Panc1 (cell line): ENCODE results near the gene GATC. TPM values are rescaled to one million over a fixed set of nuclear protein-coding genes. Genes with fewer than 3 reads are reported as not detected.

Experiments
- ATAC-seq: fragments of 200-7000 bp; cut with Tn5 transposase; 2 replicates; pipeline ENCODE4 v1.9.1; 2020; ENCODE audit warnings: mild to moderate bottlenecking, moderate library complexity
- BruUV-seq: library from RNA; stranded (reverse); fragments of 400-500 nt; replicated peaks from 2 replicates; lab custom pipeline; 2021; lab: Mats Ljungman, UMichigan
- CTCF ChIA-PET: fragments of 300-600 bp; sonication (Branson Sonifier 250); formaldehyde crosslinking; loops from one replicate; lab custom pipeline; 2022; ENCODE audit warnings: antibody characterized with exemption; lab: Charles Lee
- POLR2A ChIA-PET: fragments of 300-600 bp; sonication (Branson Sonifier 250); formaldehyde crosslinking; loops from one replicate; lab custom pipeline; 2022; ENCODE audit warnings: antibody characterized with exemption; lab: Charles Lee
- DNase-seq: peaks from one replicate; pipeline ENCODE4 v3.0.0-alpha.2; 2010; ENCODE audit warnings: low read depth, low spot score
- H3K27ac ChIP-seq: 2 replicates; pipeline ENCODE4 v1.5.1; 2011; ENCODE audit warnings: mild to moderate bottlenecking, low read length, inconsistent platforms
- H3K27me3 ChIP-seq: fragments of 200-500 bp; sonication (Bioruptor generic); 2 replicates; pipeline ENCODE4 v1.6.0; 2014; ENCODE audit warnings: low read length, inconsistent platforms; ENCODE audit not compliant: control insufficient read depth, insufficient read depth
- H3K36me3 ChIP-seq: fragments of 200-500 bp; sonication (Bioruptor generic); 2 replicates; pipeline ENCODE4 v1.5.1; 2014; ENCODE audit warnings: inconsistent platforms, mild to moderate bottlenecking, low read length, moderate library complexity; ENCODE audit not compliant: control insufficient read depth, insufficient read depth
- H3K4me1 ChIP-seq: 2 replicates; pipeline ENCODE4 v1.5.1; 2011; ENCODE audit warnings: inconsistent platforms, mild to moderate bottlenecking, low read length, moderate library complexity; ENCODE audit not compliant: control insufficient read depth, insufficient read depth
- H3K4me3 ChIP-seq, 2 experiments: 2 replicates each; pipeline ENCODE4 v1.5.1; 2011 to 2012; ENCODE audit warnings: low read depth in 2 of 2, low read length in 2 of 2, mild to moderate bottlenecking in 2 of 2, inconsistent platforms in 1 of 2, moderate library complexity in 1 of 2
- H3K9me3 ChIP-seq: fragments of 200-500 bp; sonication (Bioruptor generic); 2 replicates; pipeline ENCODE4 v1.5.1; 2014; ENCODE audit warnings: low read depth, mild to moderate bottlenecking, inconsistent platforms, low read length, moderate library complexity; ENCODE audit not compliant: control insufficient read depth, insufficient read depth
- POLR2AphosphoS5 ChIP-seq: IDR thresholded peaks from 2 replicates; pipeline ENCODE4 v1.6.1; 2012; ENCODE audit warnings: mild to moderate bottlenecking, low read depth, low read length, moderate library complexity
- SIN3A ChIP-seq: IDR thresholded peaks from 2 replicates; pipeline ENCODE4 v1.6.1; 2012; ENCODE audit warnings: low read depth, mild to moderate bottlenecking, low read length, moderate library complexity, borderline replicate concordance; ENCODE audit not compliant: insufficient read depth
- TCF7L2 ChIP-seq: IDR thresholded peaks from 2 replicates; pipeline ENCODE4 v1.6.1; 2011; ENCODE audit warnings: mild to moderate bottlenecking, low read depth, low read length, inconsistent platforms
- in situ Hi-C: cut with HindIII; loops from 2 replicates; pipeline ENCODE4 v1.10.0; 2016; ENCODE audit warnings: low sequenced_read_pairs, low pct_unique_long_range_greater_than_20kb
- intact Hi-C: fragments of 100-400 bp; cut with micrococcal nuclease; formaldehyde crosslinking; loops from one replicate; pipeline ENCODE4 v1.10.0; 2022; ENCODE audit not compliant: unreplicated experiment
- total RNA-seq: library from RNA; stranded (reverse); gene quantifications from one replicate; pipeline ENCODE4 v1.2.1, GENCODE V29; 2021; ENCODE audit not compliant: unreplicated experiment
- TF ChIP-seq, protein P1 (sequence below), 2 experiments: IDR thresholded peaks; 2 replicates each; pipeline ENCODE4 v1.6.1; 2011 to 2012; ENCODE audit warnings: low read depth in 2 of 2, control low read depth in 1 of 2, low read length in 1 of 2, mild to moderate bottlenecking in 1 of 2, moderate library complexity in 1 of 2; ENCODE audit not compliant: insufficient read depth in 1 of 2
- TF ChIP-seq, protein P2 (sequence below): fragments of 450-650 bp; IDR thresholded peaks from 2 replicates; pipeline ENCODE4 v1.5.1; 2017; ENCODE audit warnings: mild to moderate bottlenecking

GATC gene
- total RNA-seq, 1 experiment from 2014 or later, result 34.7 TPM

DNA sequence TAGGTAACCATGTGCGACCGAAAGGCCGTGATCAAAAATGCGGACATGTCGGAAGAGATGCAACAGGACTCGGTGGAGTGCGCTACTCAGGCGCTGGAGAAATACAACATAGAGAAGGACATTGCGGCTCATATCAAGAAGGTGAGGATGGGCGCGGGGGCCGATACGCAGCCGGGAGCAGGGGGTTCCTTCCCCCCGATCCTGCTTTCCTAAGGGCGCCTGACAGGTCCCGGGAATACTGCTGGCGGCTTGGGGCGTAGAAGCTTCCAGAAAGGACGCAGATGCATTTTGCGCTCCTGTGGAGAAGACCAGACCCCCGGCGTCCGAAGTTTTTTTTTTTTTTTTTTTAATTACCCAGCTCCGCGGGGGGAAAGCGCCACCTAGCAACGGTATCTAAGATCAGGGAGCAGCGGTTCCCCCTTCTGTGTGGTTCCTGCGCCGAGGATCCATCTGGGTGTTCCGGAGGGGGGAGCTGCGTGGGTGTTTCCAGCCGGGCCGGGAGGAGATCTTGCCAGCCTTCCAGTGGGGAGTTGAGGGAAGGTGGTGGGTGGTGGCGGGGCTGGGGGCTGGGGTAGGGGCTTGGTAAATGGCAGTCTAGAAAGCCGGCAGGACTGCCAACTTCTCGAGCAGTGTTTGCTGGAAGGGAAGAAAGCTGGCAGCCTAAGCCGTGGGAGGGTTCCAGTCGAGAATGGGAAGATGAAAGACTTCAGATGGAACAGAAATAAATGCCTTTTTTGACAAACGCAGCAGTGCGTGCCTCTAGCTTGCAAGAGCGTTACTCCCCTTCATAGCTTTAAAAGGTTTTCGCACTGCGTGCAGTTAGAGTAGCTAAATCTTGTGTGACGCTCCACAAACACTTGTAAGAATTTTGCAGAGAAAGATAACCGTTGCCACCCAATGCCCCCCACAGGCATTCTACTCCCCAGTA lies 50.4 kb downstream of the GATC start:
- BruUV-seq, result no TSS peak
- H3K27ac ChIP-seq, result peak overlapping the region; percentile 89
- peaks cover 21% of the 10 kb centered on the region for H3K4me1 ChIP-seq
- no peak; the same call in 1 of the 2 replicates for ATAC-seq
- in situ Hi-C loops, result no loop called here
- CTCF ChIA-PET, result no interaction called here
- no peaks in the 10 kb centered on the region for H3K9me3 ChIP-seq
- POLR2A ChIA-PET, result interaction anchor here (0.6 kb wide), 1 partner anchor 89 kb away, joined by 9 read pairs; no protein-coding TSS in a partner anchor
- H3K36me3 ChIP-seq, result peaks cover 17% of the 10 kb centered on the region
- intact Hi-C loops, result no loop called here
- no peaks in the 10 kb centered on the region for H3K27me3 ChIP-seq
- no peak for DNase-seq
- peak overlapping the region; percentile 73 to 99 for H3K4me3 ChIP-seq
- TF ChIP-seq, protein P1, sequence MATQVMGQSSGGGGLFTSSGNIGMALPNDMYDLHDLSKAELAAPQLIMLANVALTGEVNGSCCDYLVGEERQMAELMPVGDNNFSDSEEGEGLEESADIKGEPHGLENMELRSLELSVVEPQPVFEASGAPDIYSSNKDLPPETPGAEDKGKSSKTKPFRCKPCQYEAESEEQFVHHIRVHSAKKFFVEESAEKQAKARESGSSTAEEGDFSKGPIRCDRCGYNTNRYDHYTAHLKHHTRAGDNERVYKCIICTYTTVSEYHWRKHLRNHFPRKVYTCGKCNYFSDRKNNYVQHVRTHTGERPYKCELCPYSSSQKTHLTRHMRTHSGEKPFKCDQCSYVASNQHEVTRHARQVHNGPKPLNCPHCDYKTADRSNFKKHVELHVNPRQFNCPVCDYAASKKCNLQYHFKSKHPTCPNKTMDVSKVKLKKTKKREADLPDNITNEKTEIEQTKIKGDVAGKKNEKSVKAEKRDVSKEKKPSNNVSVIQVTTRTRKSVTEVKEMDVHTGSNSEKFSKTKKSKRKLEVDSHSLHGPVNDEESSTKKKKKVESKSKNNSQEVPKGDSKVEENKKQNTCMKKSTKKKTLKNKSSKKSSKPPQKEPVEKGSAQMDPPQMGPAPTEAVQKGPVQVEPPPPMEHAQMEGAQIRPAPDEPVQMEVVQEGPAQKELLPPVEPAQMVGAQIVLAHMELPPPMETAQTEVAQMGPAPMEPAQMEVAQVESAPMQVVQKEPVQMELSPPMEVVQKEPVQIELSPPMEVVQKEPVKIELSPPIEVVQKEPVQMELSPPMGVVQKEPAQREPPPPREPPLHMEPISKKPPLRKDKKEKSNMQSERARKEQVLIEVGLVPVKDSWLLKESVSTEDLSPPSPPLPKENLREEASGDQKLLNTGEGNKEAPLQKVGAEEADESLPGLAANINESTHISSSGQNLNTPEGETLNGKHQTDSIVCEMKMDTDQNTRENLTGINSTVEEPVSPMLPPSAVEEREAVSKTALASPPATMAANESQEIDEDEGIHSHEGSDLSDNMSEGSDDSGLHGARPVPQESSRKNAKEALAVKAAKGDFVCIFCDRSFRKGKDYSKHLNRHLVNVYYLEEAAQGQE (IDR thresholded peaks at IDR 0.05; ENCODE audit: insufficient read depth in 1 of 2, low read depth in 2 of 2, low read length in 1 of 2), result 0 out of 4 replicates have a peak, but pooled peaks of 1 of the 2 experiments have one; percentile 12
- no peak for TF ChIP-seq SIN3A
- TF ChIP-seq POLR2AphosphoS5, result no peak
- TF ChIP-seq, protein P2, sequence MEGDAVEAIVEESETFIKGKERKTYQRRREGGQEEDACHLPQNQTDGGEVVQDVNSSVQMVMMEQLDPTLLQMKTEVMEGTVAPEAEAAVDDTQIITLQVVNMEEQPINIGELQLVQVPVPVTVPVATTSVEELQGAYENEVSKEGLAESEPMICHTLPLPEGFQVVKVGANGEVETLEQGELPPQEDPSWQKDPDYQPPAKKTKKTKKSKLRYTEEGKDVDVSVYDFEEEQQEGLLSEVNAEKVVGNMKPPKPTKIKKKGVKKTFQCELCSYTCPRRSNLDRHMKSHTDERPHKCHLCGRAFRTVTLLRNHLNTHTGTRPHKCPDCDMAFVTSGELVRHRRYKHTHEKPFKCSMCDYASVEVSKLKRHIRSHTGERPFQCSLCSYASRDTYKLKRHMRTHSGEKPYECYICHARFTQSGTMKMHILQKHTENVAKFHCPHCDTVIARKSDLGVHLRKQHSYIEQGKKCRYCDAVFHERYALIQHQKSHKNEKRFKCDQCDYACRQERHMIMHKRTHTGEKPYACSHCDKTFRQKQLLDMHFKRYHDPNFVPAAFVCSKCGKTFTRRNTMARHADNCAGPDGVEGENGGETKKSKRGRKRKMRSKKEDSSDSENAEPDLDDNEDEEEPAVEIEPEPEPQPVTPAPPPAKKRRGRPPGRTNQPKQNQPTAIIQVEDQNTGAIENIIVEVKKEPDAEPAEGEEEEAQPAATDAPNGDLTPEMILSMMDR, result no peak; the same call in 1 of the 2 replicates
- TF ChIP-seq TCF7L2, result peak; percentile 32; the same call in 1 of the 2 replicates

DNA sequence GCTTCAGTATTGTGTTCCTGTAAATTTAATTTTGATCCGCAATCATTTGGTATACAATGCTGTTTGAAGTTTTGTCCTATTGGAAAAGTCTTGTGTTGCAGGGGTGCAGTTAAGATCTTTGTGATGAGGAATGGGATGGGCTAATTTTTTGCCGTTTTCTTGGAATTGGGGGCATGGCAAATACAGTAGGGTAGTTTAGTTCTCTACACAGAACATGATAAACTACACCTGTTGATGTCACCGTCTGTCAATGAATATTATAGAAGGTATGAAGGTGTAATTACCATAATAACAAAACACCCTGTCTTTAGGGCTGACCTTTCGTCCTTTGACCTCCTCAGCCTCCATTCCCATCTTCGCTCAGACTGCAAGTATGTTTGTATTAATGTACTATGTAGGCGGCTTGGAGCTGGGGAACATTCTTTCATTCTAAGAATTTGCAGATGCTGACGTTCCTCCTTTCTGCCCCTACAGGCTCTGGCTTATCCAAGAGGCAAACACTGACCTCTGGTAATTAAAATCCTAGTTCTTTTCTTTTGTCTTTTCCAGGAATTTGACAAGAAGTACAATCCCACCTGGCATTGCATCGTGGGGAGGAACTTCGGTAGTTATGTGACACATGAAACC lies 51.4 kb downstream of the GATC start:
- CTCF ChIA-PET, result no interaction called here
- no peak for ATAC-seq
- intact Hi-C loops, result no loop called here

More for the DNA sequence above, 51.4 kb downstream of the GATC start:
- H3K27me3 ChIP-seq, result no peaks in the 10 kb centered on the region
- peak overlapping the region; percentile 89 for H3K27ac ChIP-seq
- TF ChIP-seq POLR2AphosphoS5, result no peak
- 0 out of 2 replicates have a peak, but pooled peaks have one; percentile 11 for TF ChIP-seq SIN3A
- peak overlapping the region; percentile 73 to 99 for H3K4me3 ChIP-seq
- no TSS peak for BruUV-seq
- in situ Hi-C loops, result no loop called here
- peaks cover 17% of the 10 kb centered on the region for H3K36me3 ChIP-seq
- DNase-seq, result no peak
- POLR2A ChIA-PET, result no interaction called here
- H3K4me1 ChIP-seq, result peaks cover 21% of the 10 kb centered on the region
- H3K9me3 ChIP-seq, result no peaks in the 10 kb centered on the region
